Activated CD8-positive, alpha-beta T cell treated with anti-CD3 and anti-CD28 coated beads for 36 hours (primary cell): ENCODE results near the gene MGA. TPM values are rescaled to one million over a fixed set of nuclear protein-coding genes. Genes with fewer than 3 reads are reported as not detected.

Source experiments
- ATAC-seq: fragments of 200-7000 bp; cut with Tn5 transposase; one replicate; pipeline ENCODE4 v1.10.0; 2021; ENCODE audit warnings: mild to moderate bottlenecking, moderate library complexity
- CTCF ChIA-PET: fragments of 350-600 bp; sonication (Branson Sonifier 250); formaldehyde crosslinking; loops from one replicate; lab custom pipeline; 2021; ENCODE audit warnings: antibody characterized with exemption; lab: Charles Lee
- POLR2A ChIA-PET: fragments of 350-600 bp; sonication (Branson Sonifier 250); formaldehyde crosslinking; loops from one replicate; lab custom pipeline; 2021; ENCODE audit warnings: antibody characterized with exemption; lab: Charles Lee
- DNase-seq: peaks from one replicate; pipeline ENCODE4 v3.0.0-alpha.2; 2020
- H3K27ac Mint-ChIP-seq: one replicate; pipeline ENCODE4 v1.8.0; 2021; ENCODE audit warnings: mild to moderate bottlenecking, mixed read lengths
- H3K27me3 Mint-ChIP-seq: one replicate; pipeline ENCODE4 v1.8.0; 2021; ENCODE audit warnings: mixed read lengths
- H3K36me3 Mint-ChIP-seq: one replicate; pipeline ENCODE4 v1.8.0; 2021; ENCODE audit warnings: low read depth, mixed read lengths
- H3K4me1 Mint-ChIP-seq: one replicate; pipeline ENCODE4 v1.8.0; 2021; ENCODE audit warnings: low read depth, mixed read lengths
- H3K4me3 Mint-ChIP-seq: one replicate; pipeline ENCODE4 v1.8.0; 2021; ENCODE audit warnings: mild to moderate bottlenecking, moderate library complexity, mixed read lengths
- H3K9me3 Mint-ChIP-seq: one replicate; pipeline ENCODE4 v1.8.0; 2021; ENCODE audit warnings: mixed read lengths
- CTCF ChIP-seq: fragments of 200-600 bp; IDR thresholded peaks from one replicate; pipeline ENCODE4 v1.8.0; 2022; ENCODE audit warnings: antibody characterized with exemption, mild to moderate bottlenecking
- intact Hi-C: fragments of 100-400 bp; cut with micrococcal nuclease; formaldehyde crosslinking; loops from one replicate; pipeline ENCODE4 v1.10.0; 2022
- total RNA-seq, 2 experiments: library from RNA; stranded (reverse); gene quantifications; one replicate each; pipeline ENCODE4 v1.2.3, GENCODE V29; 2021

MGA gene
- total RNA-seq, 2 experiments from 2014 or later = 30.7 to 32.6 TPM

- peaks cover 9% of the 10 kb centered on the region for H3K36me3 Mint-ChIP-seq
- DNase-seq = no peak
- TF ChIP-seq CTCF = no peak
- no peaks in the 10 kb centered on the region for H3K4me1 Mint-ChIP-seq
- H3K27me3 Mint-ChIP-seq = no peaks in the 10 kb centered on the region
- ChIA-PET POLR2A (interaction anchor here (0.9 kb wide), 1 partner anchor 91 kb away, joined by 3 read pairs; no protein-coding TSS in a partner anchor), CTCF (interaction anchor here (1.3 to 2.3 kb wide), 3 partner anchors 15 to 87 kb away, joined by 3 to 8 read pairs (median 6); partner anchors contain the start of gene MAPKBP1)
- H3K9me3 Mint-ChIP-seq = no peaks in the 10 kb centered on the region
- intact Hi-C loops = no loop called here
- H3K4me3 Mint-ChIP-seq = no peak overlapping the region
- H3K27ac Mint-ChIP-seq = no peak overlapping the region
- no peak for ATAC-seq
Measured at GRCh38 chr15:41817781-41818180, 157.6 kb downstream of the MGA start.

- CTCF ChIA-PET = interaction anchor here (2.1 kb wide), 1 partner anchor 8 kb away, joined by 11 read pairs; no protein-coding TSS in a partner anchor
- no peak for DNase-seq
- TF ChIP-seq CTCF = no peak
- no peaks in the 10 kb centered on the region for H3K27me3 Mint-ChIP-seq
- H3K27ac Mint-ChIP-seq = no peak overlapping the region
- intact Hi-C loops = no loop called here
- POLR2A ChIA-PET = no interaction called here
- no peak overlapping the region for H3K4me3 Mint-ChIP-seq
- H3K9me3 Mint-ChIP-seq = no peaks in the 10 kb centered on the region
- H3K4me1 Mint-ChIP-seq = no peaks in the 10 kb centered on the region
- no peak for ATAC-seq
- peaks cover 8% of the 10 kb centered on the region for H3K36me3 Mint-ChIP-seq
Measured at GRCh38 chr15:41819455-41820050, 159.3 kb downstream of the MGA start.

- POLR2A ChIA-PET = interaction anchor here (1.2 kb wide), 1 partner anchor 10 kb away, joined by 4 read pairs; no protein-coding TSS in a partner anchor
- CTCF ChIA-PET = interaction anchor here (1.0 to 2.1 kb wide), 3 partner anchors 9 to 47 kb away, joined by 3 to 11 read pairs (median 8); partner anchors contain the start of gene MAPKBP1
Measured at GRCh38 chr15:41820791-41821423, 160.7 kb downstream of the MGA start.

GRCh38 chr15:41821831-41822230 is 161.6 kb downstream of the MGA start:
- CTCF ChIA-PET = interaction anchor here (1.0 to 2.1 kb wide), 3 partner anchors 10 to 48 kb away, joined by 3 to 11 read pairs (median 8); partner anchors contain the start of gene MAPKBP1
- intact Hi-C loops = no loop called here
- H3K27me3 Mint-ChIP-seq = no peaks in the 10 kb centered on the region
- peaks cover 8% of the 10 kb centered on the region for H3K36me3 Mint-ChIP-seq
- no peak overlapping the region for H3K27ac Mint-ChIP-seq
- H3K4me1 Mint-ChIP-seq = peaks cover 2% of the 10 kb centered on the region
- ATAC-seq (no peak), DNase-seq (no peak)
- TF ChIP-seq CTCF = no peak
- H3K4me3 Mint-ChIP-seq = no peak overlapping the region
- POLR2A ChIA-PET = interaction anchor here (0.8 to 1.2 kb wide), 2 partner anchors 11 to 45 kb away, joined by 3 to 4 read pairs; no protein-coding TSS in a partner anchor
- H3K9me3 Mint-ChIP-seq = no peaks in the 10 kb centered on the region

More at GRCh38 chr15:41820791-41821423, 160.7 kb downstream of the MGA start:
- TF ChIP-seq CTCF = no peak
- Mint-ChIP-seq H3K36me3 (peaks cover 8% of the 10 kb centered on the region), H3K27ac (no peak overlapping the region), H3K4me1 (no peaks in the 10 kb centered on the region), H3K9me3 (no peaks in the 10 kb centered on the region), H3K4me3 (no peak overlapping the region), H3K27me3 (no peaks in the 10 kb centered on the region)
- no peak for DNase-seq
- intact Hi-C loops = no loop called here
- ATAC-seq = no peak

GRCh38 chr15:41822471-41822870 is 162.3 kb downstream of the MGA start:
- Mint-ChIP-seq H3K27me3 (no peaks in the 10 kb centered on the region), H3K36me3 (peaks cover 8% of the 10 kb centered on the region), H3K27ac (no peak overlapping the region), H3K4me1 (peaks cover 2% of the 10 kb centered on the region), H3K9me3 (no peaks in the 10 kb centered on the region), H3K4me3 (no peak overlapping the region)
- no peak for ATAC-seq
- POLR2A ChIA-PET = interaction anchor here (0.8 kb wide), 1 partner anchor 46 kb away, joined by 3 read pairs; no protein-coding TSS in a partner anchor
- CTCF ChIA-PET = no interaction called here
- no peak for TF ChIP-seq CTCF
- no peak for DNase-seq
- intact Hi-C loops = no loop called here
